ENCODE measurements around the gene GPX2.

GRCh38 chr14:64948612-64949210 lies 6.2 kb upstream of the GPX2 start:
- TF ChIP-seq EZH2 (IDR thresholded peaks at IDR 0.05; ENCODE audit: insufficient read depth, poor library complexity, severe bottlenecking) (no peak), EZH2phosphoT487 (IDR thresholded peaks at IDR 0.05; ENCODE audit: insufficient read depth, low read depth) (no peak)

Measured in GM23248 (cell line).